A673 (cell line): Measurements from ENCODE around the gene CES5A.

Source experiments
- EZH2 ChIP-seq: fragments of 200-600 bp; sonication (generic); IDR thresholded peaks from 2 replicates; pipeline ENCODE4 v1.6.1; 2017; ENCODE audit warnings: borderline replicate concordance, low read depth, mild to moderate bottlenecking, mixed read lengths, antibody characterized with exemption, low read length; ENCODE audit not compliant: poor library complexity, severe bottlenecking
- TF ChIP-seq, protein P1 (sequence below): fragments of 300-800, 200-600 bp; sonication (generic); conservative IDR thresholded peaks from 2 replicates; pipeline ENCODE4 v1.5.1; 2017; ENCODE audit warnings: low read depth, mild to moderate bottlenecking, antibody characterized with exemption, low read length, moderate library complexity, mixed read lengths

GRCh38 chr16:55901566-55902217 is 26.5 kb upstream of the CES5A start:
- TF ChIP-seq, protein P1, sequence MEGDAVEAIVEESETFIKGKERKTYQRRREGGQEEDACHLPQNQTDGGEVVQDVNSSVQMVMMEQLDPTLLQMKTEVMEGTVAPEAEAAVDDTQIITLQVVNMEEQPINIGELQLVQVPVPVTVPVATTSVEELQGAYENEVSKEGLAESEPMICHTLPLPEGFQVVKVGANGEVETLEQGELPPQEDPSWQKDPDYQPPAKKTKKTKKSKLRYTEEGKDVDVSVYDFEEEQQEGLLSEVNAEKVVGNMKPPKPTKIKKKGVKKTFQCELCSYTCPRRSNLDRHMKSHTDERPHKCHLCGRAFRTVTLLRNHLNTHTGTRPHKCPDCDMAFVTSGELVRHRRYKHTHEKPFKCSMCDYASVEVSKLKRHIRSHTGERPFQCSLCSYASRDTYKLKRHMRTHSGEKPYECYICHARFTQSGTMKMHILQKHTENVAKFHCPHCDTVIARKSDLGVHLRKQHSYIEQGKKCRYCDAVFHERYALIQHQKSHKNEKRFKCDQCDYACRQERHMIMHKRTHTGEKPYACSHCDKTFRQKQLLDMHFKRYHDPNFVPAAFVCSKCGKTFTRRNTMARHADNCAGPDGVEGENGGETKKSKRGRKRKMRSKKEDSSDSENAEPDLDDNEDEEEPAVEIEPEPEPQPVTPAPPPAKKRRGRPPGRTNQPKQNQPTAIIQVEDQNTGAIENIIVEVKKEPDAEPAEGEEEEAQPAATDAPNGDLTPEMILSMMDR = no peak
- no peak for TF ChIP-seq EZH2
